D721Med (cell line): ENCODE results near the gene SIN3A.
"Not testable (repeated sequence)": the region's sequence is repeated elsewhere in the genome, so short reads cannot be mapped to it uniquely, and the experiment has no call there.

Source experiments
- DNase-seq: peaks from one replicate; pipeline ENCODE4 v3.0.0; 2011; ENCODE audit warnings: low spot score; ENCODE audit not compliant: insufficient read length
- FAIRE-seq: peaks from 2 replicates; lab custom pipeline; 2011; peaks lifted over from hg19 to GRCh38; lab: Jason Lieb, UNC
- CTCF ChIP-seq: IDR thresholded peaks from 2 replicates; pipeline ENCODE4 v1.5.1; 2012; ENCODE audit warnings: mild to moderate bottlenecking, control low read depth; ENCODE audit not compliant: insufficient read depth; ENCODE audit errors: missing control alignments

The SIN3A gene

GRCh38 chr15:75453703-75454470, 2.4 kb upstream of the SIN3A start:
- DNase-seq (peak; percentile 84), FAIRE-seq (no peak)
- no peak for TF ChIP-seq CTCF

DNA sequence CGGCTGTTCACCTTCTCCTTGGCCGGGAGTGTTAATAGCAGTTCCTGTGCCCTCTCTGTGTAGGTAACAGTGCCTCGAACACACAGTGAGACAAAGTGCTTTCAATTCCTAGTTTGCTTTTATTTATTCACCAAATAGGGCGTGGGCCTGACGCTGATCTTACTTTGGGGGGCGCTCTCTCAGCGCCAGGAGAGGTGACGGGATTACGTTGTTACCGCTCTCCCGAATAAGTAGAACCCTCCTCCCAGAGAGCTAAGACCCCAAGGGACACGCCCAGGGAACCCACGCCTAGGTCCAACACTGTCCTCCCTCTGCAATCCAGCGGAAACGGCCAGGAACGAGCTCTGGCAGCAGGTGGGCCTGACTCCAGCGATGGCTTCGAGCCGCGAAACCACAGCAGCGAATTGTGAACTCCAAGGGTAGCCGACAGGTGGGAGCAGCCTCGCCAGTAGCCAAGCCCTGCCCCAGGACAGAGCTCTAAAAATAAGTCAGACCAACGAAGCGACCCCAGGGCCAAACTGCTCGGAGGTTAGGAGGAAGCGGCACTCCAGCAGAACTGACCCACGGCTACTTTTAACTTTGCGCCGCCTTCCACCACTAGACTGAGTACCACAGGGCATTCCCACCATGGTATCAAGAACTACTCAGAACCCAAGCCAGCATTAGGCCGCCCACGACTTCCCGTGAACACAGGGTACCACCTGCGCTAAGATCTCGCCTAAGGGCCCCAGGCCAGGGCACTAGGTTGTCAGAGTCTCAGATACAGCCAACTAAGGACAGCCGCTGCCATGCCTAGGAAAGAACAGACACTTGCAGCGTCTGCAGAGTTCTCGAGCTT, 1.6 kb upstream of the SIN3A start:
- peak; percentile 53 for TF ChIP-seq CTCF
- DNase-seq (no peak), FAIRE-seq (no peak)

DNA sequence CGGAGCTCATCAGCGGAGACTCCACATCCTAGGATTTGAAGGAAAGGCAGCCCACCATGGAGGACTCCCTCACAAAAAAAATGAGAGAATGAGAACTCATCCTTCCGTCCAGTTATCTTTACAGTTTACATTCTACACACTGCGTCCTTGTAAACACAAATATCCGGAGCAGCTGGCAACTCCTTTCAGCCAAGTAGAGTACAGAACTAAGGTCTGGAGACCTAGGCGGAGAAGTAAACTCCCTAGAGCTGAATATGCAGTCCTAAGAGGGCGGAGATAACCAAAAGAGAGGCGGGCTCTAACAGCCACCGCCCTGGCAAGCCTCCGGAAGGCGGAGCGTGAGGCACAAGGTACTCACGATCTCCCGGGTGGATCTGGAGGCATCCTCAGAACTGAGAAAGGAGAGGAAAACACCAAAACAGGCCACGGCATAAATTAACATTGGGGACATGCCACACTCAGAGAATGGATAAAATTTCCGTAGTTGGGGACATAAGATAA, 924 bp upstream of the SIN3A start:
- FAIRE-seq (no peak), DNase-seq (no peak)
- TF ChIP-seq CTCF, result no peak

DNA sequence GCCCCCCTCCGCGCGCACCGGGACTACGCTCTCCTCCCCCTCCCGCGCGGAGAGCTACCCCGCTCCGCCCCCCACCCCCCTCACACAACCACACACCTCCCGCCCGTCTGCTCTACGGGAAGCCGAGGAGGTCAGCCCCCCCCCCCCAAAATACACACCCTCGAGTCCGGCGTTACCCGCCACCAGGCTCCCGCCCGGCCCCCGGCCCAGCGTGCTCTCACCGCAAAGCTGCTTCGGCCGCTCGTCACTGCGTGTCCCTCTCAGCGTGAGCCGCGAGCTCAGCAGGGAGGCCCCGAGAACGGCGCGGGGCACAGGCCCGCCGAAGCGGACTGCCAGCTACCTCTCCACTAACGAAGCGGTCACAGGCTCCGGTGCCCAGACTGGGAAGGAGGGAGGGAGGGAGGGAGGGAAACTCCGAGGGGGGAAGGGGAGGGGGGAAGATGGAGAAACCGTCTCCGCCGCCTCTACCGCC, 252 bp downstream of the SIN3A start:
- TF ChIP-seq CTCF, result no peak
- FAIRE-seq (no peak), DNase-seq (no peak)

DNA sequence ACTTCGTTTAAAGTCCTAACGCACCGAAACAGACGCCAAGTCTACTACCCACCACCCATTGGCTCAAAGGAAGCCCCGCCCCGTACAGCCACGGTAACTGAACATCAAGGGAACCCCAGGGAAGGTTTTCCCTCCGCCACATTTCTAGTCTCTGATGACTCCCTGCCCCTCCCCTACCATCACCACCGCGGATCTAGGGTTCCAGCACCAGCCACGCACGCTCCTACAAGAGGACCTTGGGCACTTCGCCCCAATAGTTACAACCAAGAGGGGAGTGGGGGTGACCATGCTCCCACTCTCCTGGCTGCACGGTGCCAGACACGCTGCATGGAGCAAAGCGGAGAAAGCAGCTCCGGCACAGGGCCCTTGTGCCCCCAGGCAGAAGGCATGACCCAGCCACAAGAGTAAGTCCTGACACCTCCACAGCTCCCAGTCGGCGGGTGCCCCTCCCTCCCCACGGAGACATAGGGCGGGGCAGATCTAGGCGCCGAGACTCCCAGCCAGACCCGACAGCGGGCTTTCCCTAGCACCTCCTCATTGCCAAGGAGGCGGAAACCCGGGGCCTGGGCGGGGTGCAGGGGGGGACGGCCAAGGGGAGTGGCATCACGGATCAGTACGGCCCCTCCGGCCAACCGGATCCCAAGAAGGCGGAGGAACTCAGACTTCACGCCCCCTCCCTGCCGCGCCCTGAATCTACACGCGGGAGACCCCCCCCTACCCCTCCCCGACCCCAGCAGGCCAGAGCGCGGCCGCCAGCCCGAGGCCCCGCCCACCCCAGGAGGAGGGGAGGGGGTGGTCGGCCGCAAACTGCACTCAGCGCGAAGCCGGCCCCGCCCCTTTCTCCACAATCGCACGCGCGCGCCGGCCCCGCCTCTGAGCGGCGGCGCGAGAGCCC, 936 bp downstream of the SIN3A start:
- FAIRE-seq, result no peak
- no peak for DNase-seq
- TF ChIP-seq CTCF, result no peak

DNA sequence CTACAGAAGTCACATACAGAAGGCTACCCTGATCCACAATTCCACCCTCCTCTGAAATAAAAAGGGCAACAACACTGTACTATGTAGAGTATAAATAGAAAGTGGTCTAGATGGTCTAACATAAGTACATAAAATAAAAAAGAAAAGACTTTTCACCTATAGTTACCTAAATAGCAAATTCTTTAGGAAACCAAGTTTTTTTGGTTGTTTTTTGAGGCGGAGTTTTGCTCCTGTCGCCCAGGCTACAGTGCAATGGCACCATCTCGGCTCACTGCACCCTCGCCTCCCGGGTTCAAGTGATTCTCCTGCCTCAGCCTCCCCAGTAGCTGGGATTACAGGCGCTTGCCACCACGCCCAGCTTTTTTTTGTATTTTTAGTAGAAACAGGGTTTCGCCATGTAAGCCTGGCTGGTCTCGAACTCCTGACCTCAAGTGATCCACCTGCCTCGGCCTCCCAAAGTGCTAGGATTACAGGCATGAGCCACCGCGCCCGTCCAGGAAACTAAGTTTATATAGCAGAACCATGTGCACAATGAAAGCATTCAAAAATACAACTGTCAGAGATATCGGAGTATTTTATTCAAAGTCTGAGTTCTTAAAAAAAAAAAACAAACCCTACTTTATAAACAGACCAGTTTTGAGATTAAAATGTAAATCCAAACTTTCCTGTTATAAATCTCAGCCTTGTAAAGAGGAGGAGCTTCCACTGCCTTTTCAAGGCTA, 1.7 kb downstream of the SIN3A start:
- DNase-seq (no peak), FAIRE-seq (no peak)
- TF ChIP-seq CTCF, result no peak

- DNase-seq, FAIRE-seq: not testable (repeated sequence)
Measured at GRCh38 chr15:75448171-75448570, 3.3 kb downstream of the SIN3A start.
